ENCODE data around the gene SP1.
"Not testable (repeated sequence)": the region's sequence is repeated elsewhere in the genome, so short reads cannot be mapped to it uniquely, and the experiment has no call there.

Gene SP1

DNA sequence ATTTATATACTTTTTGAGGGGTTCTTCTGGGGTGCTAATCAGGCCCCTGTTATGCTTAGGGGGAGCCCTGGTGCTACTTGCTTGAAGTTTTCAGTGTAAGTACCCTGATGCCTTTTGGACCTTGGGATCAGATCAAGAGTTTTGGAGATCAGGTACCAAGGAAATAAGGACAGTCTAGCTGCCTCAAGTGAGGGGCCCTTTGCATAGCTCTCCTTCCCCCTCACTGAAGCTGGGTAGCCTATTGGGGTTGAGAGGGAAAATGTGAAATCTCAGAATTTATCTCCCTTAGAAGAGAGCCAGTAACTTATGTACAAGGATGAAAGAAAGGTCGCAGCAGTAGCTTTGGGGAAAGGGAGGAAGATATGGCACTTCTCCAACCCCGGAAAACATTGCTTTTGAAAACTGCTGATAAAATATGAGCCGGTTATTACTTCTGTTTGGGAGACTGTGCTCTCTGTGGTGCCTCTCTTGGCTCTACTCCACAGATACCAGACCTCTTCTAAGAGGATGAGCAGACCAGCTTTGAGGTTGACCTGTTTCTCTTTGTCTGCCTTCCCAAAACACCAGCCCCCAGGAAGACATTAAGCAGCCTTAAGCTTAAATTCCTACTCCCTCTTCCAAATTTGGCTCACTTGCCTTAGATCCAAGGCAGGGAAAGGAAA is 34.9 kb downstream of the SP1 start:
- no peak for DNase-seq

DNA sequence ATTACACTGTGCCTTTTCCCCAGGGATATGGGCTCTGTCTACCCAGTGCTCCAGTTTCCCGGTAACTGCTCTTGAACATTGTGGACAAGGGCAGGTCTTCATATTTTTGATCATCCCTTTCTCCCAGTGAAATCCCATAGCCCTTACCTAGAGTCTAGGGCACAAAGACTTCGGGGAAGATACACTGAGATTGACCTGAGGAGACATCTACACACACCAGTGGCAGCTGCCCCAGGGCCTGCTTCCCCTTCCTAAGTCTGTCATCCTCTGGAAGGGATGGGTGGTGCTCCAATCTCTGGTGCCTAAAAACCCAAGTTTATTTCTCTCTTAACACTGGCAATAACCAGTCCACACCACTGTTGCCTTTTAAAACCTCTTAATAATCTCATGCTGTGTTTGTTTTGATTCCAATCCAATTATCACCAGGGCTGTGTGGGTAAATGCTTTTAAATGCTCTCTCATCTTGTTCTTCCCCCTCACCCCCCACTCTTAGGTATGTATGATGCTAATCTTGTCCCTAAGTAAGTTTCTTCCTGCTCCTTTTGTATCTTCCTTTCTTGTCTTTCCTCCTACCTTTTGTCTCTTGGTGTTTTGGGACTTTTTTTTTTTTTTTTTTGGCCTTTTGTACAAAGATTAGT is 35.9 kb downstream of the SP1 start:
- not testable (repeated sequence) for DNase-seq

DNA sequence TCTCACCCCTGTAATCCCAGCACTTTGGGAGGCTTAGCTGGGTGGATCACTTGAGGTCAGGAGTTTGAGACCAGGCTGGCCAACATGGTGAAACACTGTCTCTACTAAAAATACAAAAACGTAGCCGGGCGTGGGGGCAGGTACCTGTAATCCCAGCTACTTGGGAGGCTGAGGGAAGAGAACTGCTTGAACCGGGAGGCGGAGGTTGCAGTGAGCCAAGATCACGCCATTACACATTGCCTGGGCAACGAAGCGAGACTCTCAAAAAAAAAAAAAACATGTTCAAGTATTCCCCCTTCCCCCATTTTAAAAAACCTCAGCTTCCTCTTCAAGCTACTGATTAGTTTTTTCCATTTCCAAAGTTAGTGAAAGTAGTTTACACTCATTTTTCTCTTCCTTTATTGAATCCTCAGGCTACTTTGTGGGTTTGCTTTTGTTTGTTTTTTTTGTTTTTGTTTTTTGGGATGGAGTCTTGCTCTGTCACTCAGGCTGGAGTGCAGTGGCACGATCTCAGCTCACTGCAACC is 37.4 kb downstream of the SP1 start:
- DNase-seq, result not testable (repeated sequence)

DNA sequence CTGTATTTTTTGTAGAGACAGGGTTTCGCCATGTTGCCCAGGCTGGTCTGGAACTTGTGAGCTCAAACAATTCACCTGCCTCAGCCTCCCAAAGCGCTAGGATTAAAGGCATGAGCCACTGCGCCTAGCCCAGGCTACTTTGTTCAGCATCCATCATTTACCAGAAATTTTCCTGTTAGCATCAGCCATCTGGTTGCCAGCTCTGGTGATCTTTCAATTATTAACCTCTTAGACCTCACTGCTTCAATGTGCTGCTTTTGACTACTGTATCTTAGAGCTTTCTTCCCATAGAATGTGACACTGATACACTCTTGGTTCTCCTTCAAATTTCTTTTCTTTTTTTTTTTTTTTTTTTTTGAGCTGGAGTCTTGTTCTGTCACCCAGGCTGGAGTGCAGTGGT is 38.2 kb downstream of the SP1 start:
- no peak for DNase-seq

DNA sequence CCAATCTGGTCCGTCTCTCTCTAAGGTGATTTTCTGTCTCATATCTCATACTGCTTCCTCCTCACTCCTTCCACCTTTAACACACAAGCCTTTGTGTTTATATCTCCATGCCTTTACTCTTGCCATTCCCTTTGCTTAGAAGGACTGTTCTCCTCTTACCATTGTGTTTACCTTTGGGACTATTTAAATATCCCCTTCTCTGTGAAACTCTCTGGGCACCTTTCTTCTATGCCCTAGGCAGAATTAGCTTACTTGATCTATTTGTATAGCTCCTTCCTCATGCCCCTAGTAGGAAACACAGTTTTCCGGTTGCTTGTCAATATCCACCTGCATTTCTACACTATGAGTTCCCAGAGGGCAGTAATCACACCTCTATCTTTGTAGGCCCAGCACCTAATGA is 39.8 kb downstream of the SP1 start:
- no peak for DNase-seq

DNA sequence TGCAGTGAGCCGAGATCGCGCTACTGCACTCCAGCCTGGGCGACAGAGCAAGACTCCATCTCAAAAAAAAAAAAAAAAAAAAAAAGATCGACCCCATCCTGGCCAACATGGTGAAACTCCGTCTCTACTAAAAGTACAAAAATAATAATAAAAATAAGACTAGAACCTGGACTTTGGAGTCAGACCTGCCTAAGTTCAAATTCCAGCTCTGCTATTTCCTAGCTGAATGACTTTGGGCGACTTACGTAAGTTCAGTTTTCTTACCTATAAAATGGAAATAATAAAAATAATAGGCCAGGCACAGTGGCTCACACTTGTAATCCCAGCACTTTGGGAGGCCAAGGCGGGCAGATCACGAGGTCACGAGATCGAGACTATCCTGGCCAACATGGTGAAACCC is 42.3 kb downstream of the SP1 start:
- not testable (repeated sequence) for DNase-seq

DNA sequence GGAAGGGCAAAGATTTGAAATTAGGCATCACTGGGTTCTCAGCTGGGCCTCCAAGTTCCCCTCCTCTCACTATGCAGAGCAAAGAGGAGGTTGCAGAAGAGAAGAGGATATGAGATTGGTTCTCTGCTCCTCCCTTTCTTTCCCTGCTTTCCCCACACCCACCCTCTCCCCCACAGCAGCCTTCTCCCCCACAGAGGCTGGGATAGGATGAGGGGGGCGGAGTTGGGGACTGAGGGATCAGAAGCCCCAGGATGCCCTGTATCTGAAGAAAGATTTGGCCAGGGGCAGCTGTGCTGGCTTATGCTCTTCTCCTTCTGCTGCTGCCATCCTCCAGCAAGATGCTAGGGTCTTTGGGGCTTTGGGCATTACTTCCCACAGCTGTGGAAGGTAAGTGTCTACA is 43.6 kb downstream of the SP1 start, which contains the start of gene AMHR2:
TSS of gene AMHR2 (plus strand) at position 259 of the 400 bp plus-strand sequence. CDS start at position 339, 80 bp downstream.
- no peak for DNase-seq

DNA sequence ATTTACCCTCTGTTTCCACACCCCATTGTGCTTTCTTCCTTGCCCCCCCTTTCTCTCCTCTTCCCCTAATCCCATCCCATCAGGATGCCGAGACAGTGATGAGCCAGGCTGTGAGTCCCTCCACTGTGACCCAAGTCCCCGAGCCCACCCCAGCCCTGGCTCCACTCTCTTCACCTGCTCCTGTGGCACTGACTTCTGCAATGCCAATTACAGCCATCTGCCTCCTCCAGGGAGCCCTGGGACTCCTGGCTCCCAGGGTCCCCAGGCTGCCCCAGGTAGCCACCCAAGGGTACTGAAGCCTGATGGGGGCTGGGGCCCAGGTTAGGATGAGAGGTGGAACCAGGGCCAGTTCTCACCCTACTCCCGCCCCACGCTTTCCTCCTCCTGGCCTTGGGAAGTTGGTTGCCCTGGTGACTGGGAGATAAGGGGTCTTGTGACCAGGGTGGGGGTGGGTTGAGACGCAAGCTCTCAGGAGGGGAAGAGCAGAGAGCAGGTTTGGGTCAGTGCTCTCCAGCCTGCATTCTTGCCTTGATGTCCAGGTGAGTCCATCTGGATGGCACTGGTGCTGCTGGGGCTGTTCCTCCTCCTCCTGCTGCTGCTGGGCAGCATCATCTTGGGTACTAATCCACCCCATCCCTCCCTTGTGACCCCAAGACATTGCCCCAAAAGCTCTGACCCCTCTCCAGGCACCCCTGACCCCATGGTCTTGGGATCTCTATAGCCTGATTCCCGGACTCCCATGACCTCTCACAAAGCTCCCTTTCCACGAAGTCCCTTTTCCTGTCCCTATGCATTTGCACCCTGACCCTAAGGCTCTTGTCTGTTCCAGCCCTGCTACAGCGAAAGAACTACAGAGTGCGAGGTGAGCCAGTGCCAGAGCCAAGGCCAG is 44.9 kb downstream of the SP1 start:
- DNase-seq, result no peak

DNA sequence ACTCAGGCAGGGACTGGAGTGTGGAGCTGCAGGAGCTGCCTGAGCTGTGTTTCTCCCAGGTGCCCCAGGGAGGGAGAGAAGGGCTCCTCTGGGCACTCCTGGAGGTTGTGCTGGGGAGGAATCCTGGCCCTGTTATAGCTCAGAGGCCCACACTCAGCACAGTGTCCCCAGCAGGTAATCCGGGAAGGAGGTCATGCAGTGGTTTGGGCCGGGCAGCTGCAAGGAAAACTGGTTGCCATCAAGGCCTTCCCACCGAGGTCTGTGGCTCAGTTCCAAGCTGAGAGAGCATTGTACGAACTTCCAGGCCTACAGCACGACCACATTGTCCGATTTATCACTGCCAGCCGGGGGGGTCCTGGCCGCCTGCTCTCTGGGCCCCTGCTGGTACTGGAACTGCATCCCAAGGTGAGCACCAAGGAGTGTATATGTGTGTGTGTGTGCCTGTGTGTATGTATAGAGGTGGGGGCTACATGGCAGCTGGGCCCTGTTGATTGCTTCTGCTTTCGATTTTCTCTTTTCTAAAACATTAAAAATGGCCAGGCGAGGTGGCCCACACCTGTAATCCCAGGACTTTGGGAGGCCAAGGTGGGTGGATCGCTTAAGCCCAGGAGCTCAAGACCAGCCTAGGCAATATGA is 45.7 kb downstream of the SP1 start:
- DNase-seq, result no peak

DNA sequence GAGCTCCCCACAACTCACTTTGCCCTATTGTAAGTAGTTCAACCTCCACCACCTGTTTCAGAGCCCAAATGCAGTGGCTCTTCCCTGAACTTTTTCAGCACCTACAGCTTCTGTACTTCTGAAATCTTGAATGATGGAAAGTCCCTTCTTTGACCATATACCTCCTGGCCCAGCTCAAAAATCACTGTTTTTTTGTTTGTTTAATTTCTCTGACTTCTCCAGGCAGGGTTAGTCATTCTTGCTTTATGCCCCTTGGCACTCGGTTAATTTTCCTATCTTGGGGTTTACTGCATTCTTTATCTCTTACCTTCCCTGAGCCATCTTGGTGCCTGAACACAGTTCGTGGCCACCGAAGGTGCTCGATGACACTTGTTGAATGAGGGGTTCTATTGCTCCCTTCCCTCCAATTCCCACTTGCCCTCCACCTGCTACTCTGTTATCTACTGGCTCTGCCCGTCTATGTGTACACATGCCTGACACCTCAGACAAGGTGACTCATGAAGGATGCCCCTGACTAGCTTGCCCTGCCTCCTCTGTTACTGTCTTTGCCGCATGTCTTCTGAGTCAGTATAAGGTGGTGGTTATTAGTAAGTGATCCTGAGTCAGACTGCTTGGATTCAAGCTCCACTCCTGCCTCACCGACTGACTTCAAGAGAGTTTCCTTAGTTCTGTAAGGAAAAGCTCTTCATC is 48.1 kb downstream of the SP1 start:
- DNase-seq, result peak; percentile 86

DNA sequence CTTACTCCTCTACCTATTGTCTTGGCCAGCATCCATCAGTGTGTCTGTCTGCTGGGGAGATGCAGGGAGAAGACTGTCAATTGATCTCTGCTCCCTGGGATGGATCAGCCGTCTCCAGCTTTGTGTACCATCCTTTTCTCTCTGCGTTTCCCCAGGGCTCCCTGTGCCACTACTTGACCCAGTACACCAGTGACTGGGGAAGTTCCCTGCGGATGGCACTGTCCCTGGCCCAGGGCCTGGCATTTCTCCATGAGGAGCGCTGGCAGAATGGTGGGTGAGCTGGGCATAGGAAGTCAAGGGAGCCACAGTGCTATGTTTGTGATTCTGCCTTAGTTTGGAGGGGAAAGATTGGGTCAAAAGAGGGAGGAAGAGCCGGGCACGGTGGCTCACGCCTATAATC is 48.8 kb downstream of the SP1 start:
- DNase-seq, result no peak

DNA sequence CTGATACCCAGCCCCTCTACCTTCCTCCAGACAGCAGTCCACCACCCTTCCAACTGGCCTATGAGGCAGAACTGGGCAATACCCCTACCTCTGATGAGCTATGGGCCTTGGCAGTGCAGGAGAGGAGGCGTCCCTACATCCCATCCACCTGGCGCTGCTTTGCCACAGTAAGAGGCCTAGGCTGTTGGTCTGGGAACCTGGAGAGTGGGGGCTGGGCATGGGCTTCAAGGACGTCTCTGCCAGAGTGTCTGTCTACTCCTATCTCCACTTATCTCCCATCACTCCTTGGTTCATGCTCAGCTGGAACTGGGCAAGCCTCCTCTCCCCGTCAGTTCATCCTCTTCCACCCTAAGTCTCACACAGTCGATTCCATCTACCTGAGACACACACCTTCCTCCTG is 50.1 kb downstream of the SP1 start:
- DNase-seq, result no peak

DNA sequence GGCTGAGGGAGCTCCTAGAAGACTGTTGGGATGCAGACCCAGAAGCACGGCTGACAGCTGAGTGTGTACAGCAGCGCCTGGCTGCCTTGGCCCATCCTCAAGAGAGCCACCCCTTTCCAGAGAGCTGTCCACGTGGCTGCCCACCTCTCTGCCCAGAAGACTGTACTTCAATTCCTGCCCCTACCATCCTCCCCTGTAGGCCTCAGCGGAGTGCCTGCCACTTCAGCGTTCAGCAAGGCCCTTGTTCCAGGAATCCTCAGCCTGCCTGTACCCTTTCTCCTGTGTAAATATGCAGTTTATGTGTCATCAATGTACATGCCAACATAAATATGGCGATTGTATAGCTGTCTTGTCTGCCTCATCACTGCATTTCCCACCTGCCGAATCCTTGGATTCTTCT is 51.2 kb downstream of the SP1 start:
- DNase-seq, result no peak

DNA sequence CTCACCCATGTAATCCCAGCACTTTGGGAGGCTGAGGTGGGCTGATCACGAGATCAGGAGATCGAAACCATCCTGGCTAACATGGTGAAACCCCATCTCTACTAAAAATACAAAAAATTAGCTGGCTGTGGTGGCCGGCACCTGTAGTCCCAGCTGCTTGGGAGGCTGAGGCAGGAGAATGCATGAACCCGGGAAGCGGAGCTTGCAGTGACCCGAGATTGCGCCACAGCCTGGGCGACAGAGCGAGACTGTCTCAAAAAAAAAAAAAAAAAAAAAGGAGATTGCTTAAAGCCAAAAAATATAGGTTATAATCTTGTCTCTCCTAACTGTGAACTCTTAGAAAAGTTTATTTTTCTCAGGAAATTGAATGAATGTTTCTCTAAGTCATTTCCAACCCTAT is 55.4 kb downstream of the SP1 start:
- not testable (repeated sequence) for DNase-seq

DNA sequence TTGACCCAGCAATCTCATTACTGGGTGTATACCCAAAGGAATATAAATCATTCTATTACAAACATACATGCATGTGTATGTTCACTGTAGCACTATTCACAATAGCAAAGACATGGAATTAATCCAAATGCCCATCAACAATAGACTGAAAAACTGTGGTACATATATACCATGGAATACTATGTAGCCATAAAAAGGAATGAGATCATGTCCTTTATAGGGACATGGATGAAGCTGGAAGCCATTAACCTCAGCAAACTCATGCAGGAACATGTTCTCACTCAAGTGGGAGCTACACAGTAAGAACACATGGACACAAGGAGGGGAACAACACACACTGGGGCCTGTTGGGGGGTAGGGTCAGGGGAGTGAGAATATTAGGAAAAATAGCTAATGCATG is 59.6 kb downstream of the SP1 start:
- not testable (repeated sequence) for DNase-seq

DNA sequence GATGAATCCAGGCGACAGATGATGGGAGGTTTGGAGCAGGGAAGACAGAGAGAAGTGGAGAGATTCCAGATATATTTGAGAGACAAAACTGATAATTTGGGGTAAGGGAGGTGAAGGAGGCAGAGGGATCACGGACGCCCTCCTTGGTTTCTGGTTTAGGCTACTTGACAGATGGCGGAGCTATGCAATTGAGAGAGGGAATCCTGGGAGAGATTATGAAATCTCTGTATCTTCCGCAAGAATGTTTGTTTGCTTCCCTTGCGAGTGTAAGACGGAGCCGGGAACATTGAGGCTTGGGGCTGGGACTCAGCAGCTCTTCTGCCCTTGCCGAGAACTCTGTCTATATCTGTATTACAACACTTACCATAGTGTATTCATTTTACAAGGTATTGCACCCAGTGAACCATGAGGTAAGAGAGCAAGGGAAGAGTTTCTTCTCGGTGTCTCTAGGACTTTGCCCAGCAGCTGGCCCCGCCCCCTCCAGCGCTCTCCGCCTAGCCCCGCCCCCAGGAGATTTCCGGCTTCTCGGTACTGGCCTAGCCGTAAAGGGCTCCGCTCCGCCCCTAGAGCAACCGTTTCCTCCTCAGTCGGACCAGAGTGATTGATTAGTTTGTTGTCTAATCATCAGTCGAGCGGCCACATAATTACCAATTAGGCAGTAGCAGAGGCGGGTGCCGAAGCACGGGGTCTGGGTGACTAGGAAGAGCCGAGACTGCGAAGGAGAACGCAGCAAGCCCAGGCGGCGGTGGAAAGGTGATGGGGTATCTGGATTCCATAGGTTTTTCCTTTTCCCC is 61.3 kb downstream of the SP1 start, which contains the start of gene PRR13:
TSS of gene PRR13 (plus strand) at position 695 of the 794 bp plus-strand sequence. CDS start 981 bp downstream, outside the sequence.
- peak; percentile 98 for DNase-seq

DNA sequence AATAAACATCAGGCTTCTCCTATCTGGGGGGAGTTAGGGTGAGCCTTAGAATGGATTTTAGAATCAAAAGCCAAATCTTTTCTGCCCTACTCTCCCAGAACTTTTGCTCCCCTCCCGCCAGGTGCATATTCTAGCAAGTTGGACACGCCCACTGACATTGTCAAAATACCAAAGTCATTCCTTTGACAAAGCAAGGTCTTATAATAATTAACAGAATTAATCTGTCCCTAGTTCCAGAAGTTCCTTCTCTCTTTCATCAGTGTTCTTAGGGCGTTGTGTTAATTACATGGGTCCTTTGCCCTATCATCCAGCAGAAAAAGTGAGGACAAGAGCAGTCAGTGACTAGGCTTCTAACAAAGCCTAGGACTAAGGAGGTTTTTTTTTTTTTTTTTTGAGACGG is 64.0 kb downstream of the SP1 start:
- no peak for DNase-seq

DNA sequence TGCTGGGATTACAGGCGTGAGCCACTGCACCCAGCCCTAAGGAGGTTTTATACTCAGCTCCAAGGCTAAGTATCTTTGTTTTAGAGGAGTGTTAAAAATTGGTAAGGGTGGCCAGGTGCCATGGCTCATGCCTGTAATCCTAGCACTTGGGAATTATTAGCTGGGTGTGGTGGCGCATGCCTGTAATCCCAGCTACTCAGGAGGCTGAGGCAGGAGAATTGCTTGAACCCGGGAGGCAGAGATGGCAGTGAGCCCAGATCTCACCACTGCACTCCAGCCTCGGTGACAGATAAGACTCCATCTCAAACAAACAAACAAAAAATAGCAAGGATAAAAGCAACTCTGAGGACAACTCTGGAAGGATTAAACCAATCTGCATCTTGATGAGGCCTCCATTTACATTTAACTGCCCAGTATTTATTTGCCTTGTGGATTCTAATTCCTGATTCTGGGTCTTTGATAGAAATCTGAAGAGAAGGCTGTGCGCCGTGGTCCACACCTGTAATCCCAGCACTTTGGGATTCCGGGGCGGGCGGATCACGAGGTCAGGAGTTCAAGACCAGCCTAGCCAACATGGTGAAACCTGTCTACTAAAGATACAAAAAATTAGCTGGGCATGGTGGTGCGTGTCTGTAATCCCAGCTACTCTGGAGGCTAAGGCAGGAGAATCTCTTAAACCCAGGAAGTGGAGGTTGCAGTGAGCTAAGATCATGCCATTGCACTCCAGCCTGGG is 64.8 kb downstream of the SP1 start:
- DNase-seq, result not testable (repeated sequence)

DNA sequence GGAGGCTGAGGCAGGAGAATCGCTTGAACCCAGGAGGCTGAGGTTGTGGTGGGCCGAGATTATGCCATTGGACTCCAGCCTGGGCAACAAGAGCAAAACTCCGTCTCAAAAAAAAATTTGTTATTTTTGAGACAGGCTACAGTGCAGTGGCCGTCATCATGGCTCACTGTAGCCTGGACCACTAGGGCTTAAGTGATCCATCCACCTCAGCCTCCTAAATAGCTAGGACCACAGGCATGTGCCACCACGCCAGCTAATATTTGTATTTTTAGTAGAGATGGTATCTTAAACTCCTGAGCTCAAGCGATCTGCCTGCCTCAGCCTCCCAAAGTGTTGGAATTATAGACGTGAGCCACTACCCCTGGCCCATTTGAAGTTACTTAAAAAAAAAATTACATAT is 71.0 kb downstream of the SP1 start:
- DNase-seq, result no peak

DNA sequence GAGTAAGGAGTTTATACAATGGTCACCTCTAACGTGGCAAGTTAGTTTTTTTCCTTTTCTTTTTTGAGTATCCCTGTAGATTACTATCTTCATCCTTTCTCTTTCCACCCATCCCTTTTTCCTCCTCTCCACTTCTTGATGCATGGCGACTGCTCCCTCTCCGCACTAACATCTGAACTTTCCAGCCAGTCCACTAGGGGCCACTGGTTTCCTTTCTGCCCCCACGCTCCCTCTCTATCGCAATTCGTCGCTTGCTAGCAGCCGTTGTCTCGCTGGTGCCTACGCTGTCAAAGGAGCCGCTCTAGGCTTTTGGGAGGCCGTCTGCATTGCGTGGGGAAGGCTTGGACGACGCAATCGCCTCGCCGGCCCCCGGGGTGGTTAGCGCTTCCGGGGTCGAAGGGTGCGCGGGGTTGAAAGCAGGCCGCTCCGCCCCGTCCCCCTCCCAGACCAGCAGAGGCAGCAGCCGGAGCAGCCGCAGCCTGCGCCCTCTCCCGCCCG is 71.7 kb downstream of the SP1 start, which contains the start of gene PCBP2:
TSS of gene PCBP2 (plus strand) at position 442 of the 498 bp plus-strand sequence. CDS start 2,699 bp downstream, outside the sequence.
- DNase-seq, result peak; percentile 98

Measured in T1000 (cell line).